Skeletal muscle cell (primary cell): ENCODE data around the gene TMEM178A.

ENCODE experiments used
- DNase-seq: peaks from one replicate; pipeline ENCODE4 v3.0.0-alpha.2; 2010; ENCODE audit warnings: low read depth
- H3K4me3 ChIP-seq: 2 replicates; pipeline ENCODE4 v1.5.1; 2011; ENCODE audit warnings: low read depth, mild to moderate bottlenecking, control low read depth, low read length, moderate library complexity

TMEM178A gene

GRCh38 chr2:39730685-39731302 lies 65.1 kb downstream of the TMEM178A start:
- no peak for DNase-seq
- no peak overlapping the region for H3K4me3 ChIP-seq

GRCh38 chr2:39731546-39731945 lies 65.8 kb downstream of the TMEM178A start:
- no peak overlapping the region for H3K4me3 ChIP-seq
- DNase-seq = no peak

GRCh38 chr2:39732482-39732881 lies 66.8 kb downstream of the TMEM178A start:
- no peak overlapping the region for H3K4me3 ChIP-seq
- no peak for DNase-seq

- no peak for DNase-seq
- no peak overlapping the region for H3K4me3 ChIP-seq
Observed at GRCh38 chr2:39733070-39733674, 67.5 kb downstream of the TMEM178A start.

GRCh38 chr2:39734445-39734844 lies 68.7 kb downstream of the TMEM178A start:
- H3K4me3 ChIP-seq = no peak overlapping the region
- DNase-seq = no peak

- H3K4me3 ChIP-seq = no peak overlapping the region
- DNase-seq = no peak
Observed at GRCh38 chr2:39735648-39736047, 69.9 kb downstream of the TMEM178A start.

GRCh38 chr2:39736640-39737039 lies 70.9 kb downstream of the TMEM178A start:
- peak; percentile 78 for DNase-seq
- no peak overlapping the region for H3K4me3 ChIP-seq

GRCh38 chr2:39737661-39738060 lies 71.9 kb downstream of the TMEM178A start:
- H3K4me3 ChIP-seq = peak overlapping the region; percentile 6
- DNase-seq = peak; percentile 81

GRCh38 chr2:39738936-39739335 lies 73.2 kb downstream of the TMEM178A start:
- no peak overlapping the region for H3K4me3 ChIP-seq
- no peak for DNase-seq

- no peak overlapping the region for H3K4me3 ChIP-seq
- DNase-seq = no peak
Observed at GRCh38 chr2:39739386-39739785, 73.7 kb downstream of the TMEM178A start.

GRCh38 chr2:39741871-39742270 lies 76.2 kb downstream of the TMEM178A start:
- no peak for DNase-seq

GRCh38 chr2:39743269-39743776 lies 77.6 kb downstream of the TMEM178A start:
- no peak for DNase-seq

More at GRCh38 chr2:39741871-39742270, 76.2 kb downstream of the TMEM178A start:
- no peak overlapping the region for H3K4me3 ChIP-seq

GRCh38 chr2:39755466-39755865 lies 89.7 kb downstream of the TMEM178A start:
- DNase-seq = no peak
- H3K4me3 ChIP-seq = no peak overlapping the region

More at GRCh38 chr2:39743269-39743776, 77.6 kb downstream of the TMEM178A start:
- no peak overlapping the region for H3K4me3 ChIP-seq

GRCh38 chr2:39757156-39757555 lies 91.4 kb downstream of the TMEM178A start:
- H3K4me3 ChIP-seq = no peak overlapping the region

GRCh38 chr2:39762448-39762847 lies 96.7 kb downstream of the TMEM178A start:
- no peak overlapping the region for H3K4me3 ChIP-seq
- DNase-seq = no peak

More at GRCh38 chr2:39757156-39757555, 91.4 kb downstream of the TMEM178A start:
- no peak for DNase-seq
